Brain microvascular endothelial cell (primary cell): ENCODE results near the gene OR1A2.

ENCODE experiments used
- DNase-seq: peaks from one replicate; pipeline ENCODE4 v3.0.0-alpha.2; 2020
- H3K27ac ChIP-seq: fragments of 250-450 bp; sonication (Bioruptor Pico); 2 replicates; pipeline ENCODE4 v1.5.1; 2020; ENCODE audit warnings: mild to moderate bottlenecking, moderate library complexity
- H3K27me3 ChIP-seq: fragments of 250-450 bp; sonication (Bioruptor Pico); replicated peaks from 2 replicates; pipeline ENCODE4 v1.5.1; 2020; ENCODE audit warnings: mild to moderate bottlenecking
- H3K36me3 ChIP-seq: fragments of 250-450 bp; sonication (Bioruptor Pico); replicated peaks from 2 replicates; pipeline ENCODE4 v1.5.1; 2020; ENCODE audit warnings: mild to moderate bottlenecking
- H3K4me3 ChIP-seq: 2 replicates; pipeline ENCODE4 v1.5.1; 2011; ENCODE audit warnings: low read depth, mild to moderate bottlenecking, control low read depth, low read length, moderate library complexity
- CTCF ChIP-seq: IDR thresholded peaks from 2 replicates; pipeline ENCODE4 v1.5.1; 2011; ENCODE audit warnings: low read depth, mild to moderate bottlenecking, moderate library complexity, low read length, control low read depth, inconsistent platforms; ENCODE audit errors: missing control alignments
- in situ Hi-C: cut with HindIII; loops from 2 replicates; pipeline ENCODE4 v1.10.0; 2017; ENCODE audit warnings: low sequenced_read_pairs, low pct_ligation_motif_present

OR1A2 gene

DNA sequence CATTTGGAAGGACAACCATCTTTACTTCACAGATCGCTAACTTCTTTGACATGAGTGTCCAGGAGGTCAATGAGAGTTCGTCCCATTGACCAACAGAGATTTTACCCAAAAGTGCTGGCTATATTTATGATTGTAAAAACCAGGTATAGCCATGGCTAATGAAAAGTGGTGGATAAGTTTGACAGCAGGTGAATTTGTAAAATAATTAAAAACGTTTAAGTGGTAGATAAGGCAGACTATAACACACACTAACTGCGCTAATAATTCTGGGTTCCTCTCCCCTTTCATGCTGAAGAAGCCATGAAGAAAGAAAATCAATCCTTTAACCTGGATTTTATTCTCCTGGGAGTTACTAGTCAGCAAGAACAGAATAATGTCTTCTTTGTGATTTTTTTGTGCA lies at the start of gene OR1A2:
Gene OR1A2, plus strand, starts transcription at position 301 of the 400 bp plus-strand sequence. Its CDS starts 0 bp downstream, at position 301.
- no peak for DNase-seq
- Histone ChIP-seq H3K27ac (no peak within 1 kb of the TSS), H3K36me3 (no peaks in the 10 kb centered on the region), H3K27me3 (no peaks in the 10 kb centered on the region), H3K4me3 (no peak within 1 kb of the TSS)
- no peak for TF ChIP-seq CTCF
- in situ Hi-C loops, result no loop called here

DNA sequence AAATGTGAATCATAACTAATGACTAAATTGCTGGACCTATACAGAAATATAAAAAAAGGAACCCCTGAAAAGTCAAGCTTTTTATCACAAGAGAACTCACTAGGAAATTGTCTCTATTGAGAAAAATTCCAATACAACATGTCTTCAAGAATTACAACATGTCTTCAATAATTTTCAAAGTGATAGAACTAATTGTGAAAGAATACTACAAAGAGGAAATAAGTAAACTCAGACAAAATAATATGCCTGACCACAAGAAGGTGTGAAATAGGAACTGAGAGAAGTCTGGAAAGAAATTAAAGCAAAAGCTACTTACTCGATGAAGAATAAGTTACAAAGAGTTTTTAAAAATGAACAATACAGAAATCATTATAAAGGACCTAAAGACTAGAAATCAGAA lies 40.1 kb upstream of the OR1A2 start:
- Histone ChIP-seq H3K27me3 (no peaks in the 10 kb centered on the region), H3K27ac (no peak overlapping the region), H3K4me3 (no peak overlapping the region), H3K36me3 (no peaks in the 10 kb centered on the region)
- no peak for DNase-seq
- in situ Hi-C loops, result no loop called here
- TF ChIP-seq CTCF, result no peak

- Histone ChIP-seq H3K36me3 (no peaks in the 10 kb centered on the region), H3K27me3 (no peaks in the 10 kb centered on the region), H3K4me3 (no peak overlapping the region), H3K27ac (no peak overlapping the region)
- no peak for DNase-seq
- in situ Hi-C loops, result no loop called here
- no peak for TF ChIP-seq CTCF
These were observed 29.7 kb upstream of the OR1A2 start for GRCh38 chr17:3167574-3167973.

- Histone ChIP-seq H3K27me3 (no peaks in the 10 kb centered on the region), H3K27ac (no peak overlapping the region), H3K36me3 (no peaks in the 10 kb centered on the region), H3K4me3 (no peak overlapping the region)
- TF ChIP-seq CTCF, result no peak
- in situ Hi-C loops, result no loop called here
- DNase-seq, result no peak
These were observed 7.4 kb upstream of the OR1A2 start for GRCh38 chr17:3189961-3190360.

- Histone ChIP-seq H3K4me3 (no peak within 1 kb of the TSS), H3K27me3 (no peaks in the 10 kb centered on the region), H3K27ac (no peak within 1 kb of the TSS), H3K36me3 (no peaks in the 10 kb centered on the region)
- no peak for DNase-seq
- in situ Hi-C loops, result no loop called here
- TF ChIP-seq CTCF, result no peak
These were observed 10.0 kb downstream of the OR1A2 start, which contains the start of gene OR1A1 for GRCh38 chr17:3207367-3207766. OR1A1 (plus strand) TSS chr17:3207667; CDS start chr17:3215621, 7,954 bp downstream.

DNA sequence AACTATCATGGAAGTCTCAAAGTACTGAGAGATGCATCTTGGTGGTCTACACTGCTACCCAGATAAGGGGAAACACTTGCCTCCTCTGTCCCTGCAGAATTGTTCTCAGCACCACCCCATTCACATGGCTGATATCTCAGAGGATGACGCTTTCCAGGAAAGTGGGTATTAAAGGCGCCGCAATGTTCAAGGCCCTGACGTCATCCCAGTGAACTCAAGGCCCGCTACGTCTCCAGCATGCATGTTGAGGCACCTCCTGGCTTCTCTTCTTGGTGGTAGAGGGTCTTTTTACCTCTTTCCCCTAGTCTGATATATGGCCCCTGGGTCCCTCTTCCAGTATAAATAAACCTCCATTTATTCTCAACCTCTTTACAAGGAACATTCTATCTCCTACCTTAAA lies 11.2 kb downstream of the OR1A2 start:
- TF ChIP-seq CTCF, result no peak
- in situ Hi-C loops, result no loop called here
- no peak for DNase-seq
- H3K27me3 ChIP-seq, result no peaks in the 10 kb centered on the region
- no peak overlapping the region for H3K4me3 ChIP-seq
- no peaks in the 10 kb centered on the region for H3K36me3 ChIP-seq
- no peak overlapping the region for H3K27ac ChIP-seq
